K562 (cell line): ENCODE results near the gene GIPR. TPM values are rescaled to one million over a fixed set of nuclear protein-coding genes. Genes with fewer than 3 reads are reported as not detected.

Experiments
- TOE1 ChIP-seq, 2 experiments: fragments of 450-650 bp in 1 of 2; sonication (generic) in 1 of 2; formaldehyde crosslinking in 1 of 2; IDR thresholded peaks; 2 replicates each; pipeline versions ENCODE4 v1.7.1 to v1.8.0; 2016 to 2022; ENCODE audit warnings: borderline replicate concordance in 2 of 2, mild to moderate bottlenecking in 2 of 2, antibody characterized with exemption in 1 of 2, inconsistent platforms in 1 of 2, low read depth in 1 of 2, missing genetic modification reagents in 1 of 2, moderate library complexity in 1 of 2
- polyA plus RNA-seq, 8 experiments: library from polyadenylated mRNA; depleted of rRNA in 4 of 8; stranded (reverse) in 5 of 8; unstranded in 3 of 8; fragments of >200 nt; fragmentation: Nextera tagmentation in 2 of 8; fragmentation: Illumina TruSeq in 1 of 8; extraction: Ambion mirVana in 2 of 8; extraction: Trizol in 1 of 8; gene quantifications; 2 replicates each; pipeline versions ENCODE4 v1.2.1 to v1.2.3, GENCODE V29; 2011 to 2014; ENCODE audit warnings: inconsistent platforms in 1 of 8, missing spikeins in 1 of 8
- total RNA-seq, 7 experiments: library from RNA; depleted of rRNA in 6 of 7; stranded (reverse); fragments of >200 nt in 6 of 7; fragmentation: Illumina TruSeq in 2 of 7; extraction: Trizol in 2 of 7; gene quantifications; 2 replicates each; pipeline versions ENCODE4 v1.2.1 to v1.2.3, GENCODE V29; 2011 to 2021; ENCODE audit warnings: low replicate concordance in 1 of 7
- TF ChIP-seq, protein P1 (sequence below), 2 experiments: fragments of 450-650 bp; IDR thresholded peaks; 2 replicates each; pipeline ENCODE4 v1.6.1; 2018; ENCODE audit warnings: mild to moderate bottlenecking in 2 of 2, low read depth in 1 of 2; ENCODE audit not compliant: partially characterized antibody in 2 of 2
- TF ChIP-seq, protein P2 (sequence below): fragments of 250-450 bp; sonication (Bioruptor Pico); IDR thresholded peaks from 2 replicates; pipeline ENCODE4 v1.5.0; 2021; ENCODE audit warnings: mild to moderate bottlenecking, borderline replicate concordance
- TF ChIP-seq, protein P3 (sequence below): fragments of 450-650 bp; IDR thresholded peaks from 2 replicates; pipeline ENCODE4 v1.6.1; 2016; ENCODE audit warnings: borderline replicate concordance
- TF ChIP-seq, protein P4 (sequence below), 2 experiments: IDR thresholded peaks; 2 replicates each; pipeline ENCODE4 v1.6.1; 2012; ENCODE audit warnings: improper control_type of control experiment in 2 of 2, low read depth in 2 of 2, low read length in 2 of 2, borderline replicate concordance in 1 of 2

Gene GIPR
- total and polyA plus RNA-seq, 9 of the 15 experiments (the other 6 are each of a cell fraction or from before 2014, with no cell fraction given), result 2.2 to 26.8 (median 12.7) TPM

DNA sequence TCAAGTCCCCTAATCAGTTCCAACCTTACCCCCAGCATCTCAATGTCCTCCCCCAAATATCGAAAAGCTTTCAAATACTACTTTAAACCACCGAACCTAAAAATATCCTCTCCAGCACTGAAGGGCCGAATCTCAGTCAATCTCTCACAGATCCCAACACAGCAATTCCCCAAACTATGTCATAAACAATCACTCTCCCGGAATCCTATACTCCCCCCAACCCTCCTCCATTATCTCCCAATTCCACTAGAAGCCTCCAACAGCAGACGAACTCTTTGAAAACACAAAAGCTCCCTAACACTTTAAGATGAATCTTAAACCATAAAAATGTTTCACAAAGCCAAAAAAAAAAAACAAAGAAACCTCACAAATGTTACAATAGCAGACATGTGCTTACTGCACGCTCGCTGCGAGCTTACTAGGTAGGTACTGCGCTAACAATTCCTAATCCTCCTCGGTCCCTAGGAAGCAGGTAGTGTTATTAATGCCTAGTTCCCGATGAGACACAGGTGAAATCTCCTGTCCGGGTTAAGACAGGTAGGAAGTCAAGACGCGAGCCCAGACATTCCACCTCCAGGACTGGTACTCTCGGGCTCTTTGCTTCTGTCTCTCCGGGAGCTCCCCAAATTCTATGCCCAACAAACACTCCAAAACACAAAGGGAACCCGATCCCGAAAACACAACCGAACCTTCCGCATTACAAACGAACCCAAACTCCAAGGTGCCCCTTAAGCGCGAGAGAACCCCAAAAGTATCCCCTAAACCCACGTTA lies 48.5 kb downstream of the GIPR start (continued):
- TF ChIP-seq, protein P1, sequence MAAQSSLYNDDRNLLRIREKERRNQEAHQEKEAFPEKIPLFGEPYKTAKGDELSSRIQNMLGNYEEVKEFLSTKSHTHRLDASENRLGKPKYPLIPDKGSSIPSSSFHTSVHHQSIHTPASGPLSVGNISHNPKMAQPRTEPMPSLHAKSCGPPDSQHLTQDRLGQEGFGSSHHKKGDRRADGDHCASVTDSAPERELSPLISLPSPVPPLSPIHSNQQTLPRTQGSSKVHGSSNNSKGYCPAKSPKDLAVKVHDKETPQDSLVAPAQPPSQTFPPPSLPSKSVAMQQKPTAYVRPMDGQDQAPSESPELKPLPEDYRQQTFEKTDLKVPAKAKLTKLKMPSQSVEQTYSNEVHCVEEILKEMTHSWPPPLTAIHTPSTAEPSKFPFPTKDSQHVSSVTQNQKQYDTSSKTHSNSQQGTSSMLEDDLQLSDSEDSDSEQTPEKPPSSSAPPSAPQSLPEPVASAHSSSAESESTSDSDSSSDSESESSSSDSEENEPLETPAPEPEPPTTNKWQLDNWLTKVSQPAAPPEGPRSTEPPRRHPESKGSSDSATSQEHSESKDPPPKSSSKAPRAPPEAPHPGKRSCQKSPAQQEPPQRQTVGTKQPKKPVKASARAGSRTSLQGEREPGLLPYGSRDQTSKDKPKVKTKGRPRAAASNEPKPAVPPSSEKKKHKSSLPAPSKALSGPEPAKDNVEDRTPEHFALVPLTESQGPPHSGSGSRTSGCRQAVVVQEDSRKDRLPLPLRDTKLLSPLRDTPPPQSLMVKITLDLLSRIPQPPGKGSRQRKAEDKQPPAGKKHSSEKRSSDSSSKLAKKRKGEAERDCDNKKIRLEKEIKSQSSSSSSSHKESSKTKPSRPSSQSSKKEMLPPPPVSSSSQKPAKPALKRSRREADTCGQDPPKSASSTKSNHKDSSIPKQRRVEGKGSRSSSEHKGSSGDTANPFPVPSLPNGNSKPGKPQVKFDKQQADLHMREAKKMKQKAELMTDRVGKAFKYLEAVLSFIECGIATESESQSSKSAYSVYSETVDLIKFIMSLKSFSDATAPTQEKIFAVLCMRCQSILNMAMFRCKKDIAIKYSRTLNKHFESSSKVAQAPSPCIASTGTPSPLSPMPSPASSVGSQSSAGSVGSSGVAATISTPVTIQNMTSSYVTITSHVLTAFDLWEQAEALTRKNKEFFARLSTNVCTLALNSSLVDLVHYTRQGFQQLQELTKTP (IDR thresholded peaks at IDR 0.05; ENCODE audit: low read depth in 1 of 2, partially characterized antibody in 2 of 2), result peak in 1 of 2 experiments; percentile 27
- TF ChIP-seq, protein P2, sequence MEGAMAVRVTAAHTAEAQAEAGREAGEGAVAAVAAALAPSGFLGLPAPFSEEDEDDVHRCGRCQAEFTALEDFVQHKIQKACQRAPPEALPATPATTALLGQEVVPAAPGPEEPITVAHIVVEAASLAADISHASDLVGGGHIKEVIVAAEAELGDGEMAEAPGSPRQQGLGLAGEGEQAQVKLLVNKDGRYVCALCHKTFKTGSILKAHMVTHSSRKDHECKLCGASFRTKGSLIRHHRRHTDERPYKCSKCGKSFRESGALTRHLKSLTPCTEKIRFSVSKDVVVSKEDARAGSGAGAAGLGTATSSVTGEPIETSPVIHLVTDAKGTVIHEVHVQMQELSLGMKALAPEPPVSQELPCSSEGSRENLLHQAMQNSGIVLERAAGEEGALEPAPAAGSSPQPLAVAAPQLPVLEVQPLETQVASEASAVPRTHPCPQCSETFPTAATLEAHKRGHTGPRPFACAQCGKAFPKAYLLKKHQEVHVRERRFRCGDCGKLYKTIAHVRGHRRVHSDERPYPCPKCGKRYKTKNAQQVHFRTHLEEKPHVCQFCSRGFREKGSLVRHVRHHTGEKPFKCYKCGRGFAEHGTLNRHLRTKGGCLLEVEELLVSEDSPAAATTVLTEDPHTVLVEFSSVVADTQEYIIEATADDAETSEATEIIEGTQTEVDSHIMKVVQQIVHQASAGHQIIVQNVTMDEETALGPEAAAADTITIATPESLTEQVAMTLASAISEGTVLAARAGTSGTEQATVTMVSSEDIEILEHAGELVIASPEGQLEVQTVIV (CRISPR knock-in tag), result no peak
- TF ChIP-seq, protein P3, sequence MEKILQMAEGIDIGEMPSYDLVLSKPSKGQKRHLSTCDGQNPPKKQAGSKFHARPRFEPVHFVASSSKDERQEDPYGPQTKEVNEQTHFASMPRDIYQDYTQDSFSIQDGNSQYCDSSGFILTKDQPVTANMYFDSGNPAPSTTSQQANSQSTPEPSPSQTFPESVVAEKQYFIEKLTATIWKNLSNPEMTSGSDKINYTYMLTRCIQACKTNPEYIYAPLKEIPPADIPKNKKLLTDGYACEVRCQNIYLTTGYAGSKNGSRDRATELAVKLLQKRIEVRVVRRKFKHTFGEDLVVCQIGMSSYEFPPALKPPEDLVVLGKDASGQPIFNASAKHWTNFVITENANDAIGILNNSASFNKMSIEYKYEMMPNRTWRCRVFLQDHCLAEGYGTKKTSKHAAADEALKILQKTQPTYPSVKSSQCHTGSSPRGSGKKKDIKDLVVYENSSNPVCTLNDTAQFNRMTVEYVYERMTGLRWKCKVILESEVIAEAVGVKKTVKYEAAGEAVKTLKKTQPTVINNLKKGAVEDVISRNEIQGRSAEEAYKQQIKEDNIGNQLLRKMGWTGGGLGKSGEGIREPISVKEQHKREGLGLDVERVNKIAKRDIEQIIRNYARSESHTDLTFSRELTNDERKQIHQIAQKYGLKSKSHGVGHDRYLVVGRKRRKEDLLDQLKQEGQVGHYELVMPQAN, result peak; percentile 47; the same call in 1 of the 2 replicates
- TF ChIP-seq TOE1 (IDR thresholded peaks at IDR 0.05; ENCODE audit: borderline replicate concordance) (no peak; the same call in 1 of the 2 replicates), TOE1 (CRISPR knock-in tag; IDR thresholded peaks at IDR 0.05; ENCODE audit: borderline replicate concordance, low read depth) (no peak)
- TF ChIP-seq, protein P4, sequence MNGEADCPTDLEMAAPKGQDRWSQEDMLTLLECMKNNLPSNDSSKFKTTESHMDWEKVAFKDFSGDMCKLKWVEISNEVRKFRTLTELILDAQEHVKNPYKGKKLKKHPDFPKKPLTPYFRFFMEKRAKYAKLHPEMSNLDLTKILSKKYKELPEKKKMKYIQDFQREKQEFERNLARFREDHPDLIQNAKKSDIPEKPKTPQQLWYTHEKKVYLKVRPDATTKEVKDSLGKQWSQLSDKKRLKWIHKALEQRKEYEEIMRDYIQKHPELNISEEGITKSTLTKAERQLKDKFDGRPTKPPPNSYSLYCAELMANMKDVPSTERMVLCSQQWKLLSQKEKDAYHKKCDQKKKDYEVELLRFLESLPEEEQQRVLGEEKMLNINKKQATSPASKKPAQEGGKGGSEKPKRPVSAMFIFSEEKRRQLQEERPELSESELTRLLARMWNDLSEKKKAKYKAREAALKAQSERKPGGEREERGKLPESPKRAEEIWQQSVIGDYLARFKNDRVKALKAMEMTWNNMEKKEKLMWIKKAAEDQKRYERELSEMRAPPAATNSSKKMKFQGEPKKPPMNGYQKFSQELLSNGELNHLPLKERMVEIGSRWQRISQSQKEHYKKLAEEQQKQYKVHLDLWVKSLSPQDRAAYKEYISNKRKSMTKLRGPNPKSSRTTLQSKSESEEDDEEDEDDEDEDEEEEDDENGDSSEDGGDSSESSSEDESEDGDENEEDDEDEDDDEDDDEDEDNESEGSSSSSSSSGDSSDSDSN (IDR thresholded peaks at IDR 0.05; ENCODE audit: borderline replicate concordance in 1 of 2, low read depth in 2 of 2, low read length in 2 of 2), result 0 out of 4 replicates have a peak, but pooled peaks of 1 of the 2 experiments have one; percentile 11
